GM12872 (cell line): Measurements from ENCODE around the gene ITPR1.

ENCODE experiments used
- CTCF ChIP-seq: IDR thresholded peaks from 3 replicates; pipeline ENCODE4 v1.5.1; 2011; ENCODE audit warnings: low read depth, mild to moderate bottlenecking, low read length, moderate library complexity; ENCODE audit not compliant: insufficient read depth

The ITPR1 gene

DNA sequence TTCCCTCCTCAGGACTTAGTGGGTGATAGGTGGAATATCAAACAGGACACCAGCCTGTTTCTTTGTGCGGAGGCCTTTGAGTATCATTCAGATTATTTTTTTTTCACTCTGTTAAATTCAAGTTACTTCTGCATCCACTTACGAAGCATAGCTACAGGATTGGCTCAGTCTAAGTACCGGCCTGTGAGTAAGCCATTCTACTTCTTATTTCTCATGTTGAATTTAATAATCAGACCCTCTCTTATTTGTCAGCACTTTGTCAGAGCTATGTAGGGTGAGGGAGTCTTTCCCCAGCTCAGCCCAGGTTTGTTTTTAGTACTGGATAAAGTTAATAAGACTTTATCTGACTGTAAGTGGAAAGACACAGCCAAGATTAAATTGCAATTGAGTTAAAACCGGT is 54.7 kb downstream of the ITPR1 start:
- no peak for TF ChIP-seq CTCF

DNA sequence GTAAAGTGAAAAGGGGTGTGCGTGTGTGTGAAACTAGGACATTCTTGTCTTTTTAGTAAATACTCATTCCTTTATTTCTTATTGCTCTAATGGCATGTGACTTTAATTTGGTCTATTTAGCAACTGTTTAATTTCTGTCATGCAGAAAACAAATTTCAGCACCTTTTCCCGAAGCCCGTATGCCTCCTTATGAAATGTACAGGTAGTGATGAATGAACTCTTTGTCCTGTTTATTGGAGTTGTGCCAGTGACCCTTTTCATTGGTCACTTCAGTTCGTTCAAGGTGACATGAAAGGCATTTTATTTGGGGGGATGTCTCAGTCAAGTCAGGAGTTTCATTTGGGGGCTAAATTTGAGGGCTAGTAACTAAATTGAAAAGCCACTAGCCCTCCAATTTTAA is 55.2 kb downstream of the ITPR1 start:
- no peak for TF ChIP-seq CTCF

GRCh38 chr3:4548780-4549179 is 55.6 kb downstream of the ITPR1 start:
- TF ChIP-seq CTCF = no peak

DNA sequence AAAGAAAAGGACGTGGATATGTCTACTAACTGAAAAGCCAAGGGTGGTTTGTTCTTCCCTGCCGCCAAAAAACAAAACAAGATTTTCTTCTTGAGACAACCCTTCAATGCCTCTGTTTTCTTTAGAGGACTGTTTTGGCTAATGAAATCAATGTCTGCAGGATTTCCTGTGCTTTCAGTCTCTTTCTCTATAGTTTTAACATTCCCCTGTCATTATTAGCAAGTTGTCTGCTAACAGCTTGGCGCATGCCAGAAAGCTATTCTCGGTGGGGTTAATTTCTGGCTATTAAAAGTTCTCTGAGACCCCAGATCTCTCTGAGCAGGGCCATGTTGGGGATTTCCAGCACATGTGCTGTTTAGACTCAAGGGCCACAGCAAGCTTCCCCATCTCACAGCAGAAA is 56.7 kb downstream of the ITPR1 start:
- no peak for TF ChIP-seq CTCF

GRCh38 chr3:4551051-4551711 is 58.0 kb downstream of the ITPR1 start:
- TF ChIP-seq CTCF = no peak

DNA sequence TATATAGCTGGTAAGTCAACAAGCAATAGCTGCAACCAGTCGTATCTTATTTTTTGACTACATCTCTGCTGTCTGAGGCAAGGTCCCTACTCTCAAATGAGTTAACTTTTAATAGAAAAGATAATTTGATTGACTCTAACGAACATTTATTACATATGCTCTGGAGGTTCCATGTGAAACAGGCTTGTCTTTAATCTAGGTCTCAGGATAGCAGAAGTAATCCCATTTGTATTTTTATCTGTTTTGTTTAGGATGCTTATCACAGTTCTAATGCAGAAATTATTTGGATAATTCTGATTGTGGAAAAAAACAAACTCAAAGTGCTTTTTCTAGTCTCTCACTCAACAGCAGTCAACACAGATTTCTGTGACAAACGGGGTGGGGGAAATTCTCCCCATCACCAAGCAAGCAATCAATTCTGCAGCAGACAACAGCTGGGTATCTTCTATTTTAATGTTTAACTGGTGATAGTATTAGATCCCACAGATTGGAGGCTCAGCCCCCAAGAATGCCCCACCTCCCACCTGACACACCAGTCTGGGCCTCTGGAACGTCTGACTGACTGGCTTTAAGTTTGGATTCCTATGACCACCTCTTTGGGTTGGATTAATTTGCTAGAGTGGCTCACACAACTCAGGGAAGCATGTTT is 58.8 kb downstream of the ITPR1 start:
- no peak for TF ChIP-seq CTCF

DNA sequence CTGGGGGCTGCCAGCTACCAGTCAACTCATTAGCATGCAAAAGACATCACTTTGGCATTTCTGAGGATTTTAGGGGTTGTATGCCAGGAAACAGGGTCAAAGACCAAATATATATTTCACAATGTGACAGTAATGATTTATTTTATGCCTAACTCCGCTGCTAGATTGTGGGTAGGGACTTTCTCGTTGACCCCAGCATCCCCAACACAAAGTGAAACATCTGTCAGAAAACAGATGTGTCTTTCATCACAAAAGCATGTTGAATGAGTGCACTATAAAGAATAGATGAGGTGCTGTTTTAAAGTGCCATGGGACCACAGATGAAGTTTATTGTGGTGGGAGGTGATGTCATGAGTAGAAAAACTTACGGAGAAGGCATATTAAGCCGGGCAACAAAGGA is 59.7 kb downstream of the ITPR1 start:
- TF ChIP-seq CTCF = no peak

- TF ChIP-seq CTCF = no peak
Observed at GRCh38 chr3:4561661-4562060, 68.5 kb downstream of the ITPR1 start.
